ENCODE results near the gene MEX3C.

The MEX3C gene

GRCh38 chr18:51153659-51154371 is 43.7 kb downstream of the MEX3C start:
- peak in 1 of 2 donors; percentile 35 for DNase-seq (ENCODE audit: low read depth in 2 of 2)

- DNase-seq (ENCODE audit: low read depth in 2 of 2): peak; percentile 73 to 80
These were observed 45.6 kb downstream of the MEX3C start for GRCh38 chr18:51151568-51152511.

GRCh38 chr18:51151185-51151567 is 46.3 kb downstream of the MEX3C start:
- DNase-seq (ENCODE audit: low read depth in 2 of 2): no peak

GRCh38 chr18:51150113-51150700 is 47.3 kb downstream of the MEX3C start:
- no peak for DNase-seq (ENCODE audit: low read depth in 2 of 2)

GRCh38 chr18:51149670-51150069 is 47.8 kb downstream of the MEX3C start:
- no peak for DNase-seq (ENCODE audit: low read depth in 2 of 2)

- no peak for DNase-seq (ENCODE audit: low read depth in 2 of 2)
These were observed 50.6 kb downstream of the MEX3C start for GRCh38 chr18:51146909-51147308.

- DNase-seq (ENCODE audit: low read depth in 2 of 2): no peak
These were observed 58.5 kb downstream of the MEX3C start for GRCh38 chr18:51138936-51139335.

GRCh38 chr18:51137891-51138290 is 59.6 kb downstream of the MEX3C start:
- DNase-seq (ENCODE audit: low read depth in 2 of 2): no peak

- DNase-seq (ENCODE audit: low read depth in 2 of 2): no peak
These were observed 60.3 kb downstream of the MEX3C start for GRCh38 chr18:51137026-51137729.

- DNase-seq (ENCODE audit: low read depth in 2 of 2): no peak
These were observed 61.7 kb downstream of the MEX3C start for GRCh38 chr18:51135795-51136194.

- DNase-seq (ENCODE audit: low read depth in 2 of 2): no peak
These were observed 62.1 kb downstream of the MEX3C start for GRCh38 chr18:51135364-51135763.

GRCh38 chr18:51134721-51135120 is 62.8 kb downstream of the MEX3C start:
- DNase-seq (ENCODE audit: low read depth in 2 of 2): no peak

GRCh38 chr18:51133580-51134160 is 63.8 kb downstream of the MEX3C start:
- no peak for DNase-seq (ENCODE audit: low read depth in 2 of 2)

- no peak for DNase-seq (ENCODE audit: low read depth in 2 of 2)
These were observed 65.1 kb downstream of the MEX3C start for GRCh38 chr18:51132256-51132935.

- no peak for DNase-seq (ENCODE audit: low read depth in 2 of 2)
These were observed 68.9 kb downstream of the MEX3C start for GRCh38 chr18:51128533-51128932.

- no peak for DNase-seq (ENCODE audit: low read depth in 2 of 2)
These were observed 69.8 kb downstream of the MEX3C start for GRCh38 chr18:51127664-51128063.

- no peak for DNase-seq (ENCODE audit: low read depth in 2 of 2)
These were observed 71.5 kb downstream of the MEX3C start for GRCh38 chr18:51125976-51126375.

Data from stimulated activated CD8-positive, alpha-beta memory T cell treated with anti-CD3 and anti-CD28 coated beads, Interleukin-15, amount 100 ng/mL, for 4 hours (primary cell).